GM12878 (cell line): Measurements from ENCODE around the gene KCNA2. TPM values are rescaled to one million over a fixed set of nuclear protein-coding genes. Genes with fewer than 3 reads are reported as not detected.

Source experiments
- ATAC-seq: fragments of 200-7000 bp; cut with Tn5 transposase; 3 replicates; pipeline ENCODE4 v1.9.1; 2020; ENCODE audit warnings: mild to moderate bottlenecking, moderate library complexity
- BruUV-seq: library from RNA; stranded (reverse); fragments of 400-500 nt; replicated peaks from 2 replicates; lab custom pipeline; 2021; lab: Mats Ljungman, UMichigan
- CTCF ChIA-PET: fragments of 300-600 bp; sonication (Branson Sonifier 250); formaldehyde crosslinking; extraction: SDS; loops from one replicate; lab custom pipeline; 2021; ENCODE audit warnings: inconsistent platforms; lab: Yijun Ruan, JAX
- POLR2A ChIA-PET: fragments of 350-600 bp; formaldehyde crosslinking; extraction: SDS; loops from one replicate; lab custom pipeline; 2021; ENCODE audit warnings: inconsistent platforms; lab: Charles Lee
- RAD21 ChIA-PET: fragments of 300-600 bp; sonication (Branson Sonifier 250); formaldehyde crosslinking; loops from one replicate; lab custom pipeline; 2023; ENCODE audit warnings: antibody characterized with exemption; ENCODE audit not compliant: unreplicated experiment; lab: Charles Lee
- SMC1A ChIA-PET: fragments of 300-600 bp; sonication (Branson Sonifier 250); formaldehyde crosslinking; loops from one replicate; lab custom pipeline; 2023; ENCODE audit not compliant: unreplicated experiment, uncharacterized antibody; lab: Charles Lee
- DNase-seq: peaks from one replicate; pipeline ENCODE4 v3.0.0-alpha.2; 2011; ENCODE audit warnings: low read depth, low spot score
- FAIRE-seq: peaks from 3 replicates; lab custom pipeline; 2011; peaks lifted over from hg19 to GRCh38; lab: Jason Lieb, UNC
- H2AFZ ChIP-seq: 2 replicates; pipeline ENCODE4 v1.6.0; 2011; ENCODE audit warnings: low read depth, low read length, control low read depth; ENCODE audit not compliant: control insufficient read depth
- H3K27ac ChIP-seq: 2 replicates; pipeline ENCODE4 v1.5.1; 2011; ENCODE audit warnings: control low read depth; ENCODE audit not compliant: control insufficient read depth, insufficient read depth
- H3K27me3 ChIP-seq, 2 experiments: replicated peaks in 1 of 2; 2 replicates each; pipeline versions ENCODE4 v1.6.0 to v1.6.1; 2011; ENCODE audit warnings: low read length in 1 of 2; ENCODE audit not compliant: control insufficient read depth in 2 of 2, insufficient read depth in 2 of 2
- H3K36me3 ChIP-seq, 2 experiments: 2 replicates each; pipeline ENCODE4 v1.5.1; 2011; ENCODE audit warnings: low read length in 1 of 2; ENCODE audit not compliant: control insufficient read depth in 2 of 2, insufficient read depth in 2 of 2
- H3K4me1 ChIP-seq: 2 replicates; pipeline ENCODE4 v1.6.1; 2011; ENCODE audit warnings: mild to moderate bottlenecking, low read length, moderate library complexity, mixed read lengths; ENCODE audit not compliant: control insufficient read depth, insufficient read depth
- H3K4me2 ChIP-seq: 2 replicates; pipeline ENCODE4 v1.6.0; 2011; ENCODE audit warnings: control low read depth; ENCODE audit not compliant: control insufficient read depth, insufficient read depth
- H3K4me3 ChIP-seq: fragments of 200-600 bp; sonication (generic); 2 replicates; pipeline ENCODE4 v1.5.1; 2016
- H3K79me2 ChIP-seq: 2 replicates; pipeline ENCODE4 v1.6.0; 2011; ENCODE audit warnings: low read length; ENCODE audit not compliant: control insufficient read depth, insufficient read depth
- H3K9ac ChIP-seq: 2 replicates; pipeline ENCODE4 v1.8.0; 2011; ENCODE audit warnings: low read length, control low read depth, mixed read lengths; ENCODE audit not compliant: control insufficient read depth, insufficient read depth
- H3K9me3 ChIP-seq: replicated peaks from 3 replicates; pipeline ENCODE4 v1.5.1; 2011; ENCODE audit warnings: mild to moderate bottlenecking, low read length; ENCODE audit not compliant: control insufficient read depth, insufficient read depth
- H4K20me1 ChIP-seq: 2 replicates; pipeline ENCODE4 v1.6.0; 2011; ENCODE audit not compliant: control insufficient read depth, insufficient read depth
- CREM ChIP-seq: IDR thresholded peaks from 2 replicates; pipeline ENCODE4 v1.6.1; 2014; ENCODE audit warnings: antibody characterized with exemption, low read depth
- E4F1 ChIP-seq: fragments of 450-650 bp; IDR thresholded peaks from 2 replicates; pipeline ENCODE4 v1.6.1; 2018; ENCODE audit warnings: borderline replicate concordance, mild to moderate bottlenecking; ENCODE audit not compliant: partially characterized antibody
- EED ChIP-seq: sonication (generic); IDR thresholded peaks from 2 replicates; pipeline ENCODE4 v1.6.1; 2016; ENCODE audit warnings: antibody characterized with exemption, low read depth
- JUND ChIP-seq: IDR thresholded peaks from 2 replicates; pipeline ENCODE4 v1.6.1; 2012; ENCODE audit warnings: low read depth, mild to moderate bottlenecking, low read length, improper control_type of control experiment, moderate library complexity
- KDM1A ChIP-seq: fragments of 200-600 bp; sonication (generic); IDR thresholded peaks from 2 replicates; pipeline ENCODE4 v1.6.1; 2016; ENCODE audit warnings: borderline replicate concordance
- MEF2B ChIP-seq: fragments of 450-650 bp; IDR thresholded peaks from 2 replicates; pipeline ENCODE4 v1.6.1; 2018; ENCODE audit warnings: mild to moderate bottlenecking, moderate library complexity; ENCODE audit not compliant: partially characterized antibody, poor library complexity, severe bottlenecking
- SMC3 ChIP-seq: IDR thresholded peaks from 2 replicates; pipeline ENCODE4 v1.6.1; 2011; ENCODE audit warnings: low read length, improper control_type of control experiment, borderline replicate concordance
- STAT1 ChIP-seq: fragments of 450-650 bp; conservative IDR thresholded peaks from 2 replicates; pipeline ENCODE4 v1.6.1; 2014; ENCODE audit warnings: antibody characterized with exemption, mild to moderate bottlenecking
- ZNF592 ChIP-seq: fragments of 450-650 bp; IDR thresholded peaks from 2 replicates; pipeline ENCODE4 v1.6.1; 2017; ENCODE audit warnings: mild to moderate bottlenecking, moderate library complexity
- WGBS: methylation state at CpG from one replicate; pipeline ENCODE4 v1.1.6; 2016; ENCODE audit warnings: low lambda C conversion rate; ENCODE audit not compliant: insufficient replicate concordance, insufficient coverage; ENCODE audit errors: missing lambda C conversion rate; 5-methylcytosine and 5-hydroxymethylcytosine counted together
- in situ Hi-C: fragments of 300-500 bp; cut with MboI; formaldehyde crosslinking; loops from 9 replicates; pipeline ENCODE4 v1.14.3; 2018; ENCODE audit warnings: mixed read lengths
- intact Hi-C: fragments of 100-400 bp; cut with micrococcal nuclease; formaldehyde crosslinking; loops from one replicate; pipeline ENCODE4 v1.14.2; 2022; ENCODE audit not compliant: unreplicated experiment
- polyA plus RNA-seq, 11 experiments: library from polyadenylated mRNA; depleted of rRNA in 4 of 11; unstranded in 6 of 11; stranded (reverse) in 5 of 11; fragments of >200 nt; fragmentation: Nextera tagmentation in 4 of 11; fragmentation: Illumina TruSeq in 1 of 11; extraction: Ambion mirVana in 4 of 11; extraction: Trizol in 1 of 11; gene quantifications; 1 replicate in 1 of 11; 2 replicates in 10 of 11; pipeline versions ENCODE4 v1.2.1 to v1.2.3, GENCODE V29; 2011 to 2016; ENCODE audit warnings: inconsistent platforms in 2 of 11, missing spikeins in 2 of 11, low read depth in 1 of 11
- total RNA-seq, 4 experiments: library from RNA; depleted of rRNA in 3 of 4; stranded (reverse); fragments of >200 nt in 3 of 4; fragmentation: Illumina TruSeq in 1 of 4; extraction: Trizol in 1 of 4; gene quantifications; 2 replicates each; pipeline versions ENCODE4 v1.2.1 to v1.2.3, GENCODE V29; 2013 to 2021
- TF ChIP-seq, protein P1 (sequence below): IDR thresholded peaks from 2 replicates; pipeline ENCODE4 v1.6.1; 2011; ENCODE audit warnings: low read depth, low read length, improper control_type of control experiment, borderline replicate concordance

Gene KCNA2
- total and polyA plus RNA-seq, 10 of the 15 experiments (the other 5 are each of a cell fraction or from before 2014, with no cell fraction given), result 0.02 to 0.56 (median 0.10) TPM; not detected in 2

- TF ChIP-seq MEF2B, result no peak
- TF ChIP-seq STAT1, result no peak
- TF ChIP-seq, protein P1, sequence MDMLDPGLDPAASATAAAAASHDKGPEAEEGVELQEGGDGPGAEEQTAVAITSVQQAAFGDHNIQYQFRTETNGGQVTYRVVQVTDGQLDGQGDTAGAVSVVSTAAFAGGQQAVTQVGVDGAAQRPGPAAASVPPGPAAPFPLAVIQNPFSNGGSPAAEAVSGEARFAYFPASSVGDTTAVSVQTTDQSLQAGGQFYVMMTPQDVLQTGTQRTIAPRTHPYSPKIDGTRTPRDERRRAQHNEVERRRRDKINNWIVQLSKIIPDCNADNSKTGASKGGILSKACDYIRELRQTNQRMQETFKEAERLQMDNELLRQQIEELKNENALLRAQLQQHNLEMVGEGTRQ, result no peak
- no peak for TF ChIP-seq JUND
- no peak for TF ChIP-seq SMC3
- TF ChIP-seq ZNF592, result no peak
Observed at GRCh38 chr1:110585481-110585880, 20.7 kb downstream of the KCNA2 start (continued).

DNA sequence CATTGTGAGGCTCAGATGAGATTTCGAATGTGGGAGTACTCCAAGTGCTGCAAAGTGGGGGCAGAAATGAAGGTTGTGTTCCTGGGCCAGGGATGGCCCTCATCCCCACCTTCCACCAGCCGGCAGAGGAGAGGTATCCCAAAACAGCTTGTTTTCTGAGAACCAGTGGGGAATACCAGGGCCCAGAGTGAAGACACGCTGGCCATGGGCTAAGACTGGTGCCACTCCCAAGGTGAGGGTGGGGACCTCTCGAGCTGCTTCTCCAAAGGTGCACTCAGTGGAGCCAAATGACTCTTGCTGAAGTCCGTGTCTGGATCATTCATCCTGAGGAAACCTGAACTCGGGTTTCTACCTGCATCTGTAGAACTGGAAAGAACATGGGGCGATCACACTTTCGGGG, 22.1 kb downstream of the KCNA2 start:
- 19% methylated on average over 8 of the region's 8 CpGs for WGBS
- CTCF ChIA-PET, result interaction anchor here (1.1 to 1.5 kb wide), 2 partner anchors 36 to 39 kb away, joined by 3 read pairs; no protein-coding TSS in a partner anchor

More for the DNA sequence above, 22.1 kb downstream of the KCNA2 start:
- DNase-seq, result no peak
- H3K9ac ChIP-seq, result no peak overlapping the region
- in situ Hi-C loops (no loop called here), intact Hi-C loops (no loop called here)
- ChIA-PET SMC1A (no interaction called here), POLR2A (no interaction called here), RAD21 (no interaction called here)
- no peaks in the 10 kb centered on the region for H3K79me2 ChIP-seq
- BruUV-seq, result no TSS peak
- H3K4me1 ChIP-seq, result no peaks in the 10 kb centered on the region
- no peak for FAIRE-seq
- H3K4me2 ChIP-seq, result no peak overlapping the region
- no peak for ATAC-seq
- H3K27ac ChIP-seq, result no peak overlapping the region
- H3K27me3 ChIP-seq, result peaks cover 3% of the 10 kb centered on the region in 2 experiments; a peak in 2 of 4 replicates
- no peak overlapping the region for H3K4me3 ChIP-seq
- no peak overlapping the region for H2AFZ ChIP-seq
- TF ChIP-seq E4F1, result no peak
- no peak for TF ChIP-seq EED
- TF ChIP-seq CREM, result no peak
- TF ChIP-seq KDM1A, result no peak
- no peaks in the 10 kb centered on the region for H4K20me1 ChIP-seq
- H3K36me3 ChIP-seq, result no peaks in the 10 kb centered on the region
- H3K9me3 ChIP-seq, result no peaks in the 10 kb centered on the region
